Activated naive CD8-positive, alpha-beta T cell (primary cell): ENCODE results near the gene TSPY10.
"Not testable (repeated sequence)": the region's sequence is repeated elsewhere in the genome, so short reads cannot be mapped to it uniquely, and the experiment has no call there.

Source experiments
- H3K27ac Mint-ChIP-seq: one replicate; pipeline ENCODE4 v1.8.0; 2021; ENCODE audit warnings: mixed read lengths
- H3K27me3 Mint-ChIP-seq: one replicate; pipeline ENCODE4 v1.8.0; 2021; ENCODE audit warnings: mixed read lengths
- H3K36me3 Mint-ChIP-seq: one replicate; pipeline ENCODE4 v1.8.0; 2021; ENCODE audit warnings: mixed read lengths
- H3K4me1 Mint-ChIP-seq: one replicate; pipeline ENCODE4 v1.8.0; 2021; ENCODE audit warnings: low read depth, mixed read lengths
- H3K4me3 Mint-ChIP-seq: one replicate; pipeline ENCODE4 v1.8.0; 2021; ENCODE audit warnings: mild to moderate bottlenecking, mixed read lengths
- H3K9me3 Mint-ChIP-seq: one replicate; pipeline ENCODE4 v1.8.0; 2021; ENCODE audit warnings: low read depth, mixed read lengths

The TSPY10 gene

GRCh38 chrY:9527580-9527979 lies at the start of gene TSPY10:
Gene TSPY10 (plus strand): TSS chrY:9527880. CDS start chrY:9527926, 46 bp downstream.
- H3K27ac Mint-ChIP-seq, H3K4me1 Mint-ChIP-seq, H3K9me3 Mint-ChIP-seq, H3K27me3 Mint-ChIP-seq, H3K4me3 Mint-ChIP-seq, H3K36me3 Mint-ChIP-seq: not testable (repeated sequence)

GRCh38 chrY:9486967-9487366 lies 40.7 kb upstream of the TSPY10 start, which contains the start of gene TSPY9:
Gene TSPY9 (plus strand): TSS chrY:9487267. CDS start chrY:9487313, 46 bp downstream.
- H3K4me3 Mint-ChIP-seq, H3K27ac Mint-ChIP-seq, H3K9me3 Mint-ChIP-seq, H3K27me3 Mint-ChIP-seq, H3K4me1 Mint-ChIP-seq, H3K36me3 Mint-ChIP-seq: not testable (repeated sequence)

- not testable (repeated sequence) for H3K4me1 Mint-ChIP-seq, H3K9me3 Mint-ChIP-seq, H3K27ac Mint-ChIP-seq, H3K27me3 Mint-ChIP-seq, H3K36me3 Mint-ChIP-seq, H3K4me3 Mint-ChIP-seq
These were observed 23.3 kb upstream of the TSPY10 start for GRCh38 chrY:9504396-9504795.

GRCh38 chrY:9516287-9516686 lies 11.4 kb upstream of the TSPY10 start:
- H3K27me3 Mint-ChIP-seq, H3K4me1 Mint-ChIP-seq, H3K27ac Mint-ChIP-seq, H3K4me3 Mint-ChIP-seq, H3K36me3 Mint-ChIP-seq, H3K9me3 Mint-ChIP-seq: not testable (repeated sequence)
